ENCODE results near the gene TLE4.

TLE4 gene

GRCh38 chr9:79757881-79758669 is 186.3 kb downstream of the TLE4 start:
- peaks cover 0 to 25% of the 10 kb centered on the region in 2 experiments for H3K27me3 ChIP-seq (ENCODE audit: control insufficient read depth in 1 of 2, insufficient read depth in 1 of 2, low read length in 2 of 2)
- H4K91ac ChIP-seq (ENCODE audit: low read length): no peak overlapping the region
- no peak overlapping the region for H3K4me3 ChIP-seq (ENCODE audit: insufficient read depth in 1 of 2, low read depth in 1 of 2, low read length in 2 of 2)
- no peak overlapping the region for H2AFZ ChIP-seq (ENCODE audit: low read depth, low read length)
- DNase-seq: peak; percentile 65
- H2BK5ac ChIP-seq (ENCODE audit: low read depth, low read length, poor library complexity, severe bottlenecking): no peak overlapping the region
- no CpG with 5 or more reads among the region's 2 CpGs for WGBS
- H2BK15ac ChIP-seq (ENCODE audit: low read depth, poor library complexity, severe bottlenecking): no peak overlapping the region
- H3K4me1 ChIP-seq (ENCODE audit: control insufficient read depth, insufficient read depth, low read depth, low read length): no peaks in the 10 kb centered on the region
- H2BK12ac ChIP-seq (ENCODE audit: low read length in 2 of 2): no peak overlapping the region
- H2AK5ac ChIP-seq (ENCODE audit: low read length, severe bottlenecking): no peak overlapping the region
- no peaks in the 10 kb centered on the region for H3K36me3 ChIP-seq (ENCODE audit: control insufficient read depth in 1 of 2, insufficient read depth in 2 of 2, low read depth in 1 of 2, low read length in 2 of 2)
- no peak overlapping the region for H3K14ac ChIP-seq (ENCODE audit: low read length in 2 of 2)
- H3K23ac ChIP-seq (ENCODE audit: low read length in 2 of 2): no peak overlapping the region
- no peak overlapping the region for H3K4ac ChIP-seq (ENCODE audit: low read depth in 1 of 2, low read length in 2 of 2)
- H3K27ac ChIP-seq (ENCODE audit: low read length, poor library complexity, severe bottlenecking): no peak overlapping the region
- H3K79me1 ChIP-seq (replicated peaks; ENCODE audit: low read length, poor library complexity, severe bottlenecking): no peaks in the 10 kb centered on the region
- no peaks in the 10 kb centered on the region for H3K9me3 ChIP-seq (ENCODE audit: control insufficient read depth, low read length)
- H2BK120ac ChIP-seq (ENCODE audit: low read depth, low read length): no peak overlapping the region
- no peak overlapping the region for H3K4me2 ChIP-seq (ENCODE audit: low read length, poor library complexity, severe bottlenecking)
- no peak overlapping the region for H3K18ac ChIP-seq (ENCODE audit: low read depth in 1 of 2, low read length in 2 of 2)
- no peak overlapping the region for H4K8ac ChIP-seq (ENCODE audit: low read length)
- H3K9ac ChIP-seq (ENCODE audit: low read length): no peak overlapping the region

- no peak overlapping the region for H3K9ac ChIP-seq (ENCODE audit: low read length)
- no peak overlapping the region for H3K4ac ChIP-seq (ENCODE audit: low read depth in 1 of 2, low read length in 2 of 2)
- no peak overlapping the region for H3K4me3 ChIP-seq (ENCODE audit: insufficient read depth in 1 of 2, low read depth in 1 of 2, low read length in 2 of 2)
- H3K4me2 ChIP-seq (ENCODE audit: low read length, poor library complexity, severe bottlenecking): no peak overlapping the region
- H4K8ac ChIP-seq (ENCODE audit: low read length): no peak overlapping the region
- no peak overlapping the region for H3K18ac ChIP-seq (ENCODE audit: low read depth in 1 of 2, low read length in 2 of 2)
- peaks cover 3% of the 10 kb centered on the region for H3K4me1 ChIP-seq (ENCODE audit: control insufficient read depth, insufficient read depth, low read depth, low read length)
- no peaks in the 10 kb centered on the region for H3K36me3 ChIP-seq (ENCODE audit: control insufficient read depth in 1 of 2, insufficient read depth in 2 of 2, low read depth in 1 of 2, low read length in 2 of 2)
- H2BK120ac ChIP-seq (ENCODE audit: low read depth, low read length): no peak overlapping the region
- 89% methylated on average over 1 of the region's 1 CpG for WGBS
- no peak for DNase-seq
- H2AK5ac ChIP-seq (ENCODE audit: low read length, severe bottlenecking): no peak overlapping the region
- H3K79me1 ChIP-seq (replicated peaks; ENCODE audit: low read length, poor library complexity, severe bottlenecking): no peaks in the 10 kb centered on the region
- H4K91ac ChIP-seq (ENCODE audit: low read length): no peak overlapping the region
- H3K27me3 ChIP-seq (ENCODE audit: control insufficient read depth in 1 of 2, insufficient read depth in 1 of 2, low read length in 2 of 2): peaks cover 0 to 26% of the 10 kb centered on the region in 2 experiments
- no peak overlapping the region for H2AFZ ChIP-seq (ENCODE audit: low read depth, low read length)
- no peak overlapping the region for H3K23ac ChIP-seq (ENCODE audit: low read length in 2 of 2)
- H2BK12ac ChIP-seq (ENCODE audit: low read length in 2 of 2): no peak overlapping the region
- H3K9me3 ChIP-seq (ENCODE audit: control insufficient read depth, low read length): no peaks in the 10 kb centered on the region
- no peak overlapping the region for H3K27ac ChIP-seq (ENCODE audit: low read length, poor library complexity, severe bottlenecking)
- no peak overlapping the region for H2BK15ac ChIP-seq (ENCODE audit: low read depth, poor library complexity, severe bottlenecking)
- H3K14ac ChIP-seq (ENCODE audit: low read length in 2 of 2): no peak overlapping the region
- H2BK5ac ChIP-seq (ENCODE audit: low read depth, low read length, poor library complexity, severe bottlenecking): no peak overlapping the region
These were observed 187.7 kb downstream of the TLE4 start for GRCh38 chr9:79759460-79759859.

GRCh38 chr9:79762070-79762469 is 190.3 kb downstream of the TLE4 start:
- Histone ChIP-seq H3K4me3 (ENCODE audit: insufficient read depth in 1 of 2, low read depth in 1 of 2, low read length in 2 of 2) (no peak overlapping the region), H3K79me1 (replicated peaks; ENCODE audit: low read length, poor library complexity, severe bottlenecking) (no peaks in the 10 kb centered on the region), H2AK5ac (ENCODE audit: low read length, severe bottlenecking) (no peak overlapping the region), H3K4ac (ENCODE audit: low read depth in 1 of 2, low read length in 2 of 2) (no peak overlapping the region), H3K9ac (ENCODE audit: low read length) (no peak overlapping the region), H3K4me2 (ENCODE audit: low read length, poor library complexity, severe bottlenecking) (no peak overlapping the region), H3K4me1 (ENCODE audit: control insufficient read depth, insufficient read depth, low read depth, low read length) (peaks cover 4% of the 10 kb centered on the region), H2BK15ac (ENCODE audit: low read depth, poor library complexity, severe bottlenecking) (no peak overlapping the region), H3K14ac (ENCODE audit: low read length in 2 of 2) (no peak overlapping the region), H3K36me3 (ENCODE audit: control insufficient read depth in 1 of 2, insufficient read depth in 2 of 2, low read depth in 1 of 2, low read length in 2 of 2) (no peaks in the 10 kb centered on the region), H2BK5ac (ENCODE audit: low read depth, low read length, poor library complexity, severe bottlenecking) (no peak overlapping the region), H2BK120ac (ENCODE audit: low read depth, low read length) (no peak overlapping the region), H2AFZ (ENCODE audit: low read depth, low read length) (no peak overlapping the region), H3K9me3 (ENCODE audit: control insufficient read depth, low read length) (no peaks in the 10 kb centered on the region), H3K27me3 (ENCODE audit: control insufficient read depth in 1 of 2, insufficient read depth in 1 of 2, low read length in 2 of 2) (peaks cover 0 to 50% of the 10 kb centered on the region in 2 experiments), H4K8ac (ENCODE audit: low read length) (no peak overlapping the region), H2BK12ac (ENCODE audit: low read length in 2 of 2) (no peak overlapping the region), H3K27ac (ENCODE audit: low read length, poor library complexity, severe bottlenecking) (no peak overlapping the region), H3K18ac (ENCODE audit: low read depth in 1 of 2, low read length in 2 of 2) (no peak overlapping the region), H4K91ac (ENCODE audit: low read length) (no peak overlapping the region), H3K23ac (ENCODE audit: low read length in 2 of 2) (no peak overlapping the region)
- no peak for DNase-seq
- WGBS: 96% methylated on average over 6 of the region's 6 CpGs

- Histone ChIP-seq H2AK5ac (ENCODE audit: low read length, severe bottlenecking) (no peak overlapping the region), H3K9me3 (ENCODE audit: control insufficient read depth, low read length) (no peaks in the 10 kb centered on the region), H3K9ac (ENCODE audit: low read length) (peak overlapping the region; percentile 21), H2BK120ac (ENCODE audit: low read depth, low read length) (no peak overlapping the region), H2BK12ac (ENCODE audit: low read length in 2 of 2) (no peak overlapping the region), H3K4ac (ENCODE audit: low read depth in 1 of 2, low read length in 2 of 2) (no peak overlapping the region), H2BK5ac (ENCODE audit: low read depth, low read length, poor library complexity, severe bottlenecking) (no peak overlapping the region), H3K18ac (ENCODE audit: low read depth in 1 of 2, low read length in 2 of 2) (peak overlapping the region in 1 of 2 experiments; percentile 7), H3K4me3 (ENCODE audit: insufficient read depth in 1 of 2, low read depth in 1 of 2, low read length in 2 of 2) (no peak overlapping the region), H3K14ac (ENCODE audit: low read length in 2 of 2) (peak overlapping the region in 1 of 2 experiments; percentile 19), H3K27ac (ENCODE audit: low read length, poor library complexity, severe bottlenecking) (peak overlapping the region; percentile 4), H3K36me3 (ENCODE audit: control insufficient read depth in 1 of 2, insufficient read depth in 2 of 2, low read depth in 1 of 2, low read length in 2 of 2) (no peaks in the 10 kb centered on the region), H3K4me2 (ENCODE audit: low read length, poor library complexity, severe bottlenecking) (no peak overlapping the region), H3K23ac (ENCODE audit: low read length in 2 of 2) (no peak overlapping the region), H2BK15ac (ENCODE audit: low read depth, poor library complexity, severe bottlenecking) (no peak overlapping the region), H3K79me1 (replicated peaks; ENCODE audit: low read length, poor library complexity, severe bottlenecking) (no peaks in the 10 kb centered on the region), H4K91ac (ENCODE audit: low read length) (no peak overlapping the region), H2AFZ (ENCODE audit: low read depth, low read length) (no peak overlapping the region), H3K27me3 (ENCODE audit: control insufficient read depth in 1 of 2, insufficient read depth in 1 of 2, low read length in 2 of 2) (peaks cover 0 to 66% of the 10 kb centered on the region in 2 experiments), H4K8ac (ENCODE audit: low read length) (no peak overlapping the region), H3K4me1 (ENCODE audit: control insufficient read depth, insufficient read depth, low read depth, low read length) (peaks cover 4% of the 10 kb centered on the region)
- DNase-seq: no peak
- WGBS: 92% methylated on average over 6 of the region's 6 CpGs
These were observed 192.0 kb downstream of the TLE4 start for GRCh38 chr9:79763671-79764285.
